G401.6 (cell line): ENCODE results near the gene SSR2.
A peak's percentile ranks its signal among the peaks of the same experiment; 100 is the strongest.

Experiments
- FAIRE-seq: peaks from 2 replicates; lab custom pipeline; 2012; peaks lifted over from hg19 to GRCh38; lab: Jason Lieb, UNC

SSR2 gene

GRCh38 chr1:156020293-156021092 is at the start of gene SSR2:
TSS of gene SSR2 (minus strand) at chr1:156020951. CDS start at chr1:156020167, 784 bp downstream.
- FAIRE-seq, result peak; percentile 93

- FAIRE-seq, result no peak
Measured at GRCh38 chr1:156070548-156070947, 49.8 kb upstream of the SSR2 start.

DNA sequence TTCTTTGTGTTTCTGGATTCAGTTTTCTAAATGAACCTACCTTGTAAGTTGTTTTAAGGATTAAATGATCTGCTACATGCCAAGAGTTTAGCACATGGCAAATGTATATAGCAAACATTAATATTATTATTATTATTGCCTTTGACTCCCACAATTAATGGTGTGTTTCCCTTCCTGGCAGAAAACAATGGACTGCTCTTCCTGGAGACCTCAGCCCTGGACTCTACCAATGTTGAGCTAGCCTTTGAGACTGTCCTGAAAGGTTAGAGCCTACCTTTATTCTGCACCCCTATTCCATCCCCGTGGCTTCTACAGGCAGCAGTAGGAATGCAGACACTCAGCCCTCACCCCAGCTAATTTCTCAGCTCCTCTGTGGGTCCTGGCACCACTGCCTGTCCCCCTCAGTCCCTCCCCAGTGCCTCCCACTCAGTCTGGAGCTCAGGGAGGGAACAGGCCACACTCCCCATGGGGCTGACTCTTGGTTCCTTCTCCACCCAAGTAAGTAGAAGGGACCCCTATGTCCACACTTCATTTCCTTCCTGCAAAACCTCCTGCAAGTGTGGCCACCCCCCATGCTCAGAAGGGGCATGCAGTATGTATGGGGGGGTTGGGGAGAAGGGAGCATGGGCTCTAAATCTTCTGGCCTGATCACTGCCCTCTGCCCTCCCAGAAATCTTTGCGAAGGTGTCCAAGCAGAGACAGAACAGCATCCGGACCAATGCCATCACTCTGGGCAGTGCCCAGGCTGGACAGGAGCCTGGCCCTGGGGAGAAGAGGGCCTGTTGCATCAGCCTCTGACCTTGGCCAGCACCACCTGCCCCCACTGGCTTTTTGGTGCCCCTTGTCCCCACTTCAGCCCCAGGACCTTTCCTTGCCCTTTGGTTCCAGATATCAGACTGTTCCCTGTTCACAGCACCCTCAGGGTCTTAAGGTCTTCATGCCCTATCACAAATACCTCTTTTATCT is 49.0 kb upstream of the SSR2 start:
- FAIRE-seq, result no peak

DNA sequence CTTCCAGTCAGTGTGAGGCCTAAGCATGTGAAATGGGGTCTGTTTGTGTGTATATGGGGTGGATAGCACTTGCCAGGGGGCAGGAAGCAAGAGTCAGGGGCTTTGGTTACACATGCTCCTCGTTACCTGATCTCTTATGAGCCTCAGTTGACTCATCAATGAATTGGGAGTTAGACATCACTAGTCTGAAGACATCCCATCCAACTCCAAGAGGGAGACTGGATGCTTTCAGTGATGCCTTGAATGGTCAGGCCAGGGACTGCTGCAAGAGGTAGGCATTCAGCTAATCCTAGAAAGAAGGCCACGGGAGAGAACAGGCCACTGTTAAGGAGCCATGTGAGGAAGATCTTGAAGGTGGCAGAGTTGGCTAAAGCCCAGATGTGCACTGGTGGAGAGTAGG is 46.5 kb upstream of the SSR2 start:
- no peak for FAIRE-seq

DNA sequence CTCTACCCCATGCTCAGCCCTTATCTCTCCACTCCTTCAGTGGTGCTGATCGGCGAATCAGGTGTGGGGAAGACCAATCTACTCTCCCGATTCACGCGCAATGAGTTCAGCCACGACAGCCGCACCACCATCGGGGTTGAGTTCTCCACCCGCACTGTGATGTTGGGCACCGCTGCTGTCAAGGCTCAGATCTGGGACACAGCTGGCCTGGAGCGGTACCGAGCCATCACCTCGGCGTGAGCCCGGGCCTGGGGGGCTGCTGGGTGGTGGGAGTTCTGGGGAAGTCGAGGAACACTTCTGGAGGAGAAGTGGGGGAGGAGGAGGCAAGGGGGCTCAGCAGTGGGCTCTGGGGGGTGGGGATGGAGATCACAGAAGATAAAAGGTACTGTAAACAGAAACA is 45.1 kb upstream of the SSR2 start:
- no peak for FAIRE-seq

- FAIRE-seq, result no peak
Measured at GRCh38 chr1:156065212-156065611, 44.5 kb upstream of the SSR2 start.

DNA sequence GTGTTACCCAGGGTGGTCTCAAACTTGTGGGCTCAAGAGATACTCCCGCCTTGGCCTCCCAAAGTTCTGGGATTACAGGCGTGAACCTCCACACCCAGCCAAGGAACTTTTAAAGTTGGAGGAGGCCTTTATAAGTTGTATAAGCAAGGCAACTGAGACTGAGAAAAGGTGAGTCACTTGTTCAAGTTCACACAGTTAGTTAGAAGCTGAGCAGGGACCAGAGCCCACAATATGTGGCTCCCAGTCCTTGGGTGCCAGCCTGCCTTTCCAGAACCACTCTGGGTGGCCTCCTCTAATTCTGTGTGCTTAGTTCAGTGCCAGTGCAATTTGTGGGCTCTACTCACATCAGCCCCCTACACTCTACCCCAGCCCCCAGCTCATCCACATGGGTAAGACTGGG is 43.9 kb upstream of the SSR2 start:
- no peak for FAIRE-seq

DNA sequence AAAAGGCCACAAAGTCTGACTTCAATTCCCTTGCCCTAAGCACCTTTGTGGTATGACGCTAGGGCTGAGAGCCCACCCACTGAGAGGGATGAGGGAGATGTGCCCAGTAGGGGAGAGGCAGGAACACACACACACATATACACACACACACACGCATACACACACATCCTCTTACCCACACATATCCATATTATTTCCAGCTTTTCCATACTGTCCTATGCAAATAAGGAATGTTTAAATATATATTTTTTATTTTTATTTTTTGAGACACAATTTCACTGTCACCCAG is 43.2 kb upstream of the SSR2 start:
- FAIRE-seq, result no peak

GRCh38 chr1:156062189-156062588 is 41.4 kb upstream of the SSR2 start:
- FAIRE-seq, result no peak

DNA sequence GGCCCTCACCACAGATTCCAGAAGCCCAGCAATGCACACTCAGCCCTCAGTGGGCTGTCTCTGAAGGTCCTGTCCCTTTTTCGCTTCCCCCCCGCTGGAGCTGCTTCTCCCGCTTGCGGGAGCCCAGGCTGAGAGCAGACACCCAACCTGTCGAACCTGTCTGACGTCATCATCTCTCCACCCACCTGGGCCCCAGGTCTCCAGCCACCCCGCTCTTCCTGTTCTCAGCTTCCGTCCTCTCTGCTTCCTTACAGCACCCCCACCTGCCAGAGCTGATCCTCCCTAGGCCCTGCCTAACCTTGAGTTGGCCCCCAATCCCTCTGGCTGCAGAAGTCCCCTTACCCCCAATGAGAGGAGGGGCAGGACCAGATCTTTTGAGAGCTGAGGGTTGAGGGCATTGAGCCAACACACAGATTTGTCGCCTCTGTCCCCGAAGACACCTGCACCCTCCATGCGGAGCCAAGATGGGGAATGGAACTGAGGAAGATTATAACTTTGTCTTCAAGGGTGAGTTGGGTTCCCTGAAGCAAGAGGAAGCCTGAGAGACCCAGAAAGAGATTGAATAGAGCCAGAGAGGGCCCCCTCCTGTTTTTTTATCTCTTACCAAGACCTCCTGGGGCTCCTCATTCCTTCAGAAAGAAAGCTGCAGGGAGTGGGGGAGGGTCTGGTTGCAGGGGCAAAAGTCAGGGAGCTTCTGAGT is 40.3 kb upstream of the SSR2 start, which contains the start of gene RAB25:
RAB25 (plus strand) TSS at position 224 of the 700 bp plus-strand sequence; CDS start at position 465, 241 bp downstream.
- FAIRE-seq, result no peak

GRCh38 chr1:156056326-156056849 is 35.6 kb upstream of the SSR2 start:
- FAIRE-seq, result no peak

DNA sequence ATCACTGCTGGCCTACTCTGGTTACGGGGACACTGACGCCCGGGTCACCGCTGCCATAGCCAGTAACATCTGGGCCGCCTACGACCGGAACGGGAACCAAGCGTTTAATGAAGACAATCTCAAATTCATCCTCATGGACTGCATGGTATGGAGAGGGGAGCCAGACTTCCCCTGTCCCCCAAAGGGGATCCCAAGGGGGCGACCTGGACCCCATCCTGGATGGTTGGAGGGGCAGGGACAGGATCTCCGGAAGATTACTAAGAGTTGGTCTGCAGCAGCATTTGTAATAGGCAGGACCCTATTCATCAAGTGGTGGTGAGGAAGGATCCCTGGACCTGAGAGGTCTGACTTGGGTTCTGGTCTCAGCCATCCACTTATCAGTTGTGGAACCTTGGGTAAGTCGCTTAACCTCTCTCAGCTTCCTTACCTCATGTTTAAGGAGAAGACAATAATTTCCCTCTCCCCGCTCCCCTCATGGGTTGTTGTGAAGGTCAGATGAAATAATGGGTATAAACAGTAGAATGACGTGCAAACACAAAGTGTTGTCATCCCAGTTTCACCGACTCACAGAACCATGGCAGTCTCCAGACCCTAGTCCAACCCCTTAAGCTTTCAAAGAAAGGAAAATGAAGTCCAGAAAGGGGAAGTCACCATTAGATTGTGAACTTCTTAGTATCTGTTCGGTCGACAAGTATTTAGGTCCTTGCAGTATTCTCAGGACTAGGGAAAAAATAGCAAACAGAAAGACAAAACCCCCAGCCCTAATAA is 34.7 kb upstream of the SSR2 start:
- no peak for FAIRE-seq

DNA sequence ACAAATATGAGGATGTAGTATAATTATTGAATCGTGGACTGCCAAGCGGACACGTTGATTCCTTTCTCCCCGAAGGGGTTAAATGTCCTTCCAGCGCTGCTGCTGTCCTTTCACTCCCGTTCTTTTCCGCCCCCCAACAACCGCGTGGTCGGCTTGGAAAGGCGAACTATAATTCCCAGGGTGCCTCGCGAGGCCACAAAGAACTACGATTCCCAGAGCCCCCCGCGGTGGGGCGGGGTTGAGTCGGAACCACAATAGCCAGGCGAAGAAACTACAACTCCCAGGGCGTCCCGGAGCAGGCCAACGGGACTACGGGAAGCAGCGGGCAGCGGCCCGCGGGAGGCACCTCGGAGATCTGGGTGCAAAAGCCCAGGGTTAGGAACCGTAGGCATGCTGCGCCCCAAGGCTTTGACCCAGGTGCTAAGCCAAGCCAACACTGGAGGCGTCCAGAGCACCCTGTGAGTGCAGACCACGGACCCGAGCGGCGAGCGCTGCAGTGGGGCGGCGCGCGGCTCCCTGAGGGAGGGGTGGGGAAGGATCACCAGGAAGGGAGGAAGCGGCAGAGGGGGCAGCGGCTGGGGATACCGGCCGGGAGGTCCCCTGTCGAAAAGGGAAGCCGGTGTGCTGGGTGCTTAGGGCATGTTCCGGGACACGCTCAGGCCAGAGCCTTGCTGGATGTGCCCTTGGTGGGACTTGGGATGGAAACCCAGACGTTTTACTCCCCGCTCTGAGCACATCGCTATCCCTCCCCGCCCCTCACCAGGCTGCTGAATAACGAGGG is 33.9 kb upstream of the SSR2 start, which contains the start of gene LAMTOR2:
LAMTOR2 (plus strand) TSS at position 283 of the 781 bp plus-strand sequence; CDS start at position 391, 108 bp downstream.
- FAIRE-seq, result peak; percentile 97

DNA sequence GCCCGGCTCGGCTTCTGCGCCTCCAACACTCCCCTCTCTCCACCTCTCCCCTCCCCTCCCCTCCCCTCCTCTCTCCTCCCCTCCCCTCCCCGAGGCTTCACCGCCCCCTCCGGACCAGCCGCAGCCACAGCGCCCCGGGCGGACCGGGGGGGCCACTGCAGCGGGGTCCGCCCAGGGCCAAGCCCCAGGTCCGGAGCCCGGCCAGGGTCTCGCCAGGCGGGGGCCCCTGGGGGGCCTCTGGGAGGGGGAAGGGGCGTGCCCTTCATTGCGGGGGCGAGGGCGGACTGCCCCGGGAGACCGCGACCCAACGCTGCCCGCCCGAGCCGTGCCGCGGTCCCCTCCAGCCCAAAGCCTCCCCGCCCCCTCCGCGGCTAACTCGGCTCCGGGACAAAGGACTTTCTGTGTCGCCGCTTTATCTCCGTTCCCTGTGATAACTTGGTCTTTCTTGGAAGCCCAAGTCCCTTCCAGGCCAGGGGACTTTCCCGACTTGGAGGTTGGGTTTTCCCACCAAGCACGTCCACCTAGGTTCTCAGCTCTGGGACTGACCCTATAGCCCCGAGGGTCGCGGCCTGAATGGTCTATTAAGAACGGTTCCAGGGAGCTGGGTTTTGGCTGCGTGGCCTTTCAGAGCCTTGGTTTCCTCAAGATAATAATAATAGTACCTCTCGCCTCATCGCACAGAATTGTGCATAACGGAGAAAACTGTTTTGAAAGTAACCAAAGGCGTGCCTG is 33.2 kb upstream of the SSR2 start, which contains the start of gene UBQLN4:
UBQLN4 (minus strand) TSS at position 31 of the 732 bp plus-strand sequence. CDS start 97 bp downstream, outside the sequence.
- FAIRE-seq, result no peak

GRCh38 chr1:156052862-156053767 is 32.4 kb upstream of the SSR2 start:
- peak; percentile 8 for FAIRE-seq

DNA sequence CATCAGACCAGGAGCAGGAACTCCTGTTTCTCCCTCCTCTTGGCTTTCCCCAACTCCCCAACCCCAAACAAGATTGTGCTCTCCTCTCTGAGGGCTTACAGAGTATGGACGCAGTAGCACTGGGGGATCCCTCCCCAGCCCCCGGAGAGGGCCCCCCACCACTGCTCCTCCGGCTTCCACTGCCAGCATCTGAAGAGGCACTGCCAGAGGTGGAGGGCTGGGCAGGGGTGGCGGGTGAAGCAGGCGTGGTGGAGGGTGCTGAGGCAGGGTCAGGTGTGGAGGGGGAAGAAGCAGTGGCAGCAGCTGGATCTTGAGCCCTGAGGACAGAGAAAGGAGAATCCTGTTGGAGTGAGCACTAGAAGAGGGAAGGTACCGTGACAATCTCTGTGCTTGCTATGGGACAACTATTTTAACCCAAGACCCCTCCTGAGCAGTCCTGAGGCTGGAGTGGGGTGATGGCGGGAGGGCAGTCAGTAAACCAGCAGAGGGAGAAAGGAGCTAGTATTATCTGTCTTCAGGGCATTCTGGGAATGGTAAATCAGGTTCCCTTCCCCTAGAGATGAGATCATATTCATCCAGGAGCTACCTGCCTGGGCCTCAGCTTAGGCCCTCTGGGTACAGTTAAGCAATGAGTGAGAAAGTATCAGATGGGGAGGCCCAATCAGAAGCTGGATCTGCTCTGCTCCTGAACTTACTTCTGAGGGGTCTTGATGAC is 30.4 kb upstream of the SSR2 start:
- no peak for FAIRE-seq

GRCh38 chr1:156050376-156050775 is 29.6 kb upstream of the SSR2 start:
- FAIRE-seq, result no peak

DNA sequence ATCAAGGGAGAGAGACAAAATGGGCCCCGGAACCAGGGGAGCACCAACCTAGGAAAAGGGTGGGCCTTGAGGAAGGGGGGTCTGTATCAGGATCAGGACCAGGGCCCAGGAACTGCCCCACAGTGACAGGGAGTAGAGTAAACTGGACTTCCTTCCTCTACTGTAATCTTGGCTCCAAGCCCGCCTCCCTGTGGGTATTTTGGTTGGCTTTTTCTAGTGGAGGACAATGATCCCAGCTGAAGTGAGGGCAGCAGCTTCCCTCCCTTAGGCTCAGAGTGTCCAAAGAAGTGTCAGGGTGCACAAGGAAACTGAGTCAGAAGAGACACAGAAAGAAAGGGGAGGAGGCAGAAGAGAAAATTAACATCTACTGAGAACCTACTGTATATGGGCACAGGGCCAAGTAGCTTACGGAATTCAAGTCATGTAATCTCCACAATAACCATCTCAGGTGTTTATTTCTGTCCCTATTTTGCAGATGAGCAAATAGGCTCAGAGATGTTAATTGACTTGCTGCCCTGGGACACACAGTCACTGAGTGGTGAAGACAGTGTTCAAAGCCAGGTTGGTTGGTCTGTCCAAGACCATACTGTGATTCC is 28.0 kb upstream of the SSR2 start:
- FAIRE-seq, result no peak
